Sigmoid colon (tissue), 4 donors: Measurements from ENCODE around the gene SPOPL.

ENCODE experiments used
- EP300 ChIP-seq, 4 donors: sonication (generic); formaldehyde crosslinking; IDR thresholded peaks; one replicate each; pipeline ENCODE4 v1.6.1; 2017; ENCODE audit warnings: antibody characterized with exemption in 4 of 4
- POLR2A ChIP-seq, 2 donors: fragments of 450-650 bp; IDR thresholded peaks; one replicate each; pipeline ENCODE4 v1.6.1; 2016; ENCODE audit warnings: antibody characterized with exemption in 2 of 2, mild to moderate bottlenecking in 2 of 2, moderate library complexity in 2 of 2
- TF ChIP-seq, protein P1 (sequence below), 4 experiments: fragments of 450-650 bp in 3 of 4; fragments of 200-600 bp in 1 of 4; IDR thresholded peaks; one replicate each; pipeline ENCODE4 v1.5.1; 2016 to 2019; ENCODE audit warnings: antibody characterized with exemption in 4 of 4, mild to moderate bottlenecking in 3 of 4, moderate library complexity in 2 of 4

DNA sequence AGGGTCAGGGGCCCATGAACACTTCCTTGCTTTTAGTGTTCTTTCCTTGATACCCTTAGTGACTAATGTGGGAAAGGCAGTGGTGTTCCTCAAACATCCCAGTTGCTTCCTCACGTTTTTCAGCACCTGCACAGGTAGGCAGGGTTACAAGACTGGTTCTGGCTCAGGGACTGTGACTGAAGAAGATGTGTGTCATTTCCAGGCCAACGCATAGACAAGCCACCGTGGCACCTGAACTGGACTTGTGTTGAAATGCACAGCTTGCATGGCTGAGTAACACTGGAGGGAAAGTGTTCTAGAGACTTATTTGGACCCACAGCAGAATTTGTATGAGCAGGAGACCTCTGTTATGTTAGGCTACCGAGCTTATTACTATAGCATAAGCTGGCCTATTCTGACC is 107.9 kb downstream of the SPOPL start:
- TF ChIP-seq, protein P1, sequence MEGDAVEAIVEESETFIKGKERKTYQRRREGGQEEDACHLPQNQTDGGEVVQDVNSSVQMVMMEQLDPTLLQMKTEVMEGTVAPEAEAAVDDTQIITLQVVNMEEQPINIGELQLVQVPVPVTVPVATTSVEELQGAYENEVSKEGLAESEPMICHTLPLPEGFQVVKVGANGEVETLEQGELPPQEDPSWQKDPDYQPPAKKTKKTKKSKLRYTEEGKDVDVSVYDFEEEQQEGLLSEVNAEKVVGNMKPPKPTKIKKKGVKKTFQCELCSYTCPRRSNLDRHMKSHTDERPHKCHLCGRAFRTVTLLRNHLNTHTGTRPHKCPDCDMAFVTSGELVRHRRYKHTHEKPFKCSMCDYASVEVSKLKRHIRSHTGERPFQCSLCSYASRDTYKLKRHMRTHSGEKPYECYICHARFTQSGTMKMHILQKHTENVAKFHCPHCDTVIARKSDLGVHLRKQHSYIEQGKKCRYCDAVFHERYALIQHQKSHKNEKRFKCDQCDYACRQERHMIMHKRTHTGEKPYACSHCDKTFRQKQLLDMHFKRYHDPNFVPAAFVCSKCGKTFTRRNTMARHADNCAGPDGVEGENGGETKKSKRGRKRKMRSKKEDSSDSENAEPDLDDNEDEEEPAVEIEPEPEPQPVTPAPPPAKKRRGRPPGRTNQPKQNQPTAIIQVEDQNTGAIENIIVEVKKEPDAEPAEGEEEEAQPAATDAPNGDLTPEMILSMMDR (IDR thresholded peaks at IDR 0.05) = no peak
- TF ChIP-seq POLR2A (IDR thresholded peaks at IDR 0.05) (no peak), EP300 (IDR thresholded peaks at IDR 0.05) (no peak)
